ENCODE measurements around the gene GOLGA6L7. TPM values are rescaled to one million over a fixed set of nuclear protein-coding genes. Genes with fewer than 3 reads are reported as not detected.

The GOLGA6L7 gene
- total and polyA plus RNA-seq, 2 experiments from 2014 or later = 0.47 TPM; not detected in 1

DNA sequence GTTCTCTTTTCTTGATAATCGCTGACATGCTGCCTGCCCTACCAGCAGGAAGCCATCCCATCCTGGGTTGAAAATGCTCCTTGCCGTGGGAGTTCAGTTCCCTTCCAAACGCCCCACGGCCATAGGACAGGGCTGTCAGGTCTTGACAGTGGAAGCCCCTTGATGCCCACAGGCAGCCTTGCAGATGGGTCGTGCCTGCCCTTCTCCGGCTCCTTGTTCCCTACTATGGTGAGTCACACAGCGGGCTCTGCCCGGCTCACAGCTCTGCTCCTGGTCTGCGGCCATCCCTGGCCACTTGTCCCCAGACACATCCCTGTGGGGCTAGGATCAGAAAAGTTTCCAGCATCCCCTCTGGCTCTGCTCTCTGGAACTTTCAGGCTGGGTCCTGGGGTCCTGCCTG is 31.1 kb upstream of the GOLGA6L7 start (continued):
- TF ChIP-seq, protein P1, sequence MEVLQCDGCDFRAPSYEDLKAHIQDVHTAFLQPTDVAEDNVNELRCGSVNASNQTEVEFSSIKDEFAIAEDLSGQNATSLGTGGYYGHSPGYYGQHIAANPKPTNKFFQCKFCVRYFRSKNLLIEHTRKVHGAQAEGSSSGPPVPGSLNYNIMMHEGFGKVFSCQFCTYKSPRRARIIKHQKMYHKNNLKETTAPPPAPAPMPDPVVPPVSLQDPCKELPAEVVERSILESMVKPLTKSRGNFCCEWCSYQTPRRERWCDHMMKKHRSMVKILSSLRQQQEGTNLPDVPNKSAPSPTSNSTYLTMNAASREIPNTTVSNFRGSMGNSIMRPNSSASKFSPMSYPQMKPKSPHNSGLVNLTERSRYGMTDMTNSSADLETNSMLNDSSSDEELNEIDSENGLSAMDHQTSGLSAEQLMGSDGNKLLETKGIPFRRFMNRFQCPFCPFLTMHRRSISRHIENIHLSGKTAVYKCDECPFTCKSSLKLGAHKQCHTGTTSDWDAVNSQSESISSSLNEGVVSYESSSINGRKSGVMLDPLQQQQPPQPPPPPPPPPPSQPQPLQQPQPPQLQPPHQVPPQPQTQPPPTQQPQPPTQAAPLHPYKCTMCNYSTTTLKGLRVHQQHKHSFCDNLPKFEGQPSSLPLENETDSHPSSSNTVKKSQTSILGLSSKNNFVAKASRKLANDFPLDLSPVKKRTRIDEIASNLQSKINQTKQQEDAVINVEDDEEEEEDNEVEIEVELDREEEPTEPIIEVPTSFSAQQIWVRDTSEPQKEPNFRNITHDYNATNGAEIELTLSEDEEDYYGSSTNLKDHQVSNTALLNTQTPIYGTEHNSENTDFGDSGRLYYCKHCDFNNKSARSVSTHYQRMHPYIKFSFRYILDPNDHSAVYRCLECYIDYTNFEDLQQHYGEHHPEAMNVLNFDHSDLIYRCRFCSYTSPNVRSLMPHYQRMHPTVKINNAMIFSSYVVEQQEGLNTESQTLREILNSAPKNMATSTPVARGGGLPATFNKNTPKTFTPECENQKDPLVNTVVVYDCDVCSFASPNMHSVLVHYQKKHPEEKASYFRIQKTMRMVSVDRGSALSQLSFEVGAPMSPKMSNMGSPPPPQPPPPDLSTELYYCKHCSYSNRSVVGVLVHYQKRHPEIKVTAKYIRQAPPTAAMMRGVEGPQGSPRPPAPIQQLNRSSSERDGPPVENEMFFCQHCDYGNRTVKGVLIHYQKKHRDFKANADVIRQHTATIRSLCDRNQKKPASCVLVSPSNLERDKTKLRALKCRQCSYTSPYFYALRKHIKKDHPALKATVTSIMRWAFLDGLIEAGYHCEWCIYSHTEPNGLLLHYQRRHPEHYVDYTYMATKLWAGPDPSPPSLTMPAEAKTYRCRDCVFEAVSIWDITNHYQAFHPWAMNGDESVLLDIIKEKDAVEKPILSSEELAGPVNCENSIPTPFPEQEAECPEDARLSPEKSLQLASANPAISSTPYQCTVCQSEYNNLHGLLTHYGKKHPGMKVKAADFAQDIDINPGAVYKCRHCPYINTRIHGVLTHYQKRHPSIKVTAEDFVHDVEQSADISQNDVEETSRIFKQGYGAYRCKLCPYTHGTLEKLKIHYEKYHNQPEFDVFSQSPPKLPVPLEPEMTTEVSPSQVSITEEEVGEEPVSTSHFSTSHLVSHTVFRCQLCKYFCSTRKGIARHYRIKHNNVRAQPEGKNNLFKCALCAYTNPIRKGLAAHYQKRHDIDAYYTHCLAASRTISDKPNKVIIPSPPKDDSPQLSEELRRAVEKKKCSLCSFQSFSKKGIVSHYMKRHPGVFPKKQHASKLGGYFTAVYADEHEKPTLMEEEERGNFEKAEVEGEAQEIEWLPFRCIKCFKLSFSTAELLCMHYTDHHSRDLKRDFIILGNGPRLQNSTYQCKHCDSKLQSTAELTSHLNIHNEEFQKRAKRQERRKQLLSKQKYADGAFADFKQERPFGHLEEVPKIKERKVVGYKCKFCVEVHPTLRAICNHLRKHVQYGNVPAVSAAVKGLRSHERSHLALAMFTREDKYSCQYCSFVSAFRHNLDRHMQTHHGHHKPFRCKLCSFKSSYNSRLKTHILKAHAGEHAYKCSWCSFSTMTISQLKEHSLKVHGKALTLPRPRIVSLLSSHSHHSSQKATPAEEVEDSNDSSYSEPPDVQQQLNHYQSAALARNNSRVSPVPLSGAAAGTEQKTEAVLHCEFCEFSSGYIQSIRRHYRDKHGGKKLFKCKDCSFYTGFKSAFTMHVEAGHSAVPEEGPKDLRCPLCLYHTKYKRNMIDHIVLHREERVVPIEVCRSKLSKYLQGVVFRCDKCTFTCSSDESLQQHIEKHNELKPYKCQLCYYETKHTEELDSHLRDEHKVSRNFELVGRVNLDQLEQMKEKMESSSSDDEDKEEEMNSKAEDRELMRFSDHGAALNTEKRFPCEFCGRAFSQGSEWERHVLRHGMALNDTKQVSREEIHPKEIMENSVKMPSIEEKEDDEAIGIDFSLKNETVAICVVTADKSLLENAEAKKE (CRISPR knock-in tag; IDR thresholded peaks at IDR 0.05) = no peak
- no peak for TF ChIP-seq JUNB (IDR thresholded peaks at IDR 0.05; ENCODE audit: unreplicated experiment)

DNA sequence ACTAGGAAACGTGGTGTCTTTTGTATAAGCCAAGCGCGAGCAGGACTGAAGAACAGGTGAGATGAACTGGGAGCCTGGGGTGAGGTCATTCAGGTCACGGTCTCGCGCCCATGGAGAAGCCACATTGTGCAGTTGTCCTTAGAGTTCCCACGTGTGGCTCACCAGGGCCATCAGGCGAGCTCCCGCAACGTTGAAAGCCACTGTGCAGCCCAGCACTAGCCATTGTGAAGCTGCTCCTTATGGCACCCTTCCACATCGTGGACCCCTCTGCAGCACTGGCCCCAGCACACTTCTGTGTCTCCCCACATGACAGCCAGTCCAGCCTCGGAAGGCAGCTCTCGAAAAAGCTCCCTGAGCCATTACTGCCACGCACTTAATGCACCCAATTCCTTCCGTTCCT is 29.8 kb upstream of the GOLGA6L7 start:
- H3K27ac ChIP-seq (ENCODE audit: low read depth) = no peak overlapping the region
- Mint-ChIP-seq H3K4me3 (no peak overlapping the region), H3K4me1 (peaks cover 12% of the 10 kb centered on the region), H3K27me3 (ENCODE audit: insufficient read depth, low read depth, poor library complexity) (peaks cover 16% of the 10 kb centered on the region), H3K27ac (no peak overlapping the region), H3K36me3 (ENCODE audit: low read depth) (no peaks in the 10 kb centered on the region), H3K9me3 (no peaks in the 10 kb centered on the region; the same call in 2 of the 3 replicates)
- no peak for ATAC-seq
- H3K4me2 ChIP-seq = no peak overlapping the region
- no peak overlapping the region for H3K4me3 ChIP-seq
- H3K27me3 ChIP-seq (ENCODE audit: insufficient read depth) = no peaks in the 10 kb centered on the region
- H3F3A ChIP-seq (replicated peaks; ENCODE audit: low read depth) = no peaks in the 10 kb centered on the region
- H2AFZ ChIP-seq = no peak overlapping the region
- no peaks in the 10 kb centered on the region for H3K9me2 ChIP-seq (ENCODE audit: insufficient read depth)
- DNase-seq (ENCODE audit: low spot score) = no peak
- H3K4me1 ChIP-seq (ENCODE audit: insufficient read depth) = peaks cover 15% of the 10 kb centered on the region; the same call in 1 of the 2 replicates
- no peaks in the 10 kb centered on the region for H3K79me2 ChIP-seq (replicated peaks; ENCODE audit: insufficient read depth)
- no peaks in the 10 kb centered on the region for H3K36me3 ChIP-seq (ENCODE audit: insufficient read depth)
- H4K20me1 ChIP-seq (replicated peaks; ENCODE audit: insufficient read depth) = no peaks in the 10 kb centered on the region
- no peak for TF ChIP-seq STAT1 (IDR thresholded peaks at IDR 0.05; ENCODE audit: unreplicated experiment)
- no peak for TF ChIP-seq ZNF114 (CRISPR knock-in tag; IDR thresholded peaks at IDR 0.05)
- TF ChIP-seq ZNF331 (CRISPR knock-in tag; IDR thresholded peaks at IDR 0.05; ENCODE audit: low read depth) = no peak
- TF ChIP-seq NANOG (IDR thresholded peaks at IDR 0.05; ENCODE audit: borderline replicate concordance) = no peak
- TF ChIP-seq, protein P2, sequence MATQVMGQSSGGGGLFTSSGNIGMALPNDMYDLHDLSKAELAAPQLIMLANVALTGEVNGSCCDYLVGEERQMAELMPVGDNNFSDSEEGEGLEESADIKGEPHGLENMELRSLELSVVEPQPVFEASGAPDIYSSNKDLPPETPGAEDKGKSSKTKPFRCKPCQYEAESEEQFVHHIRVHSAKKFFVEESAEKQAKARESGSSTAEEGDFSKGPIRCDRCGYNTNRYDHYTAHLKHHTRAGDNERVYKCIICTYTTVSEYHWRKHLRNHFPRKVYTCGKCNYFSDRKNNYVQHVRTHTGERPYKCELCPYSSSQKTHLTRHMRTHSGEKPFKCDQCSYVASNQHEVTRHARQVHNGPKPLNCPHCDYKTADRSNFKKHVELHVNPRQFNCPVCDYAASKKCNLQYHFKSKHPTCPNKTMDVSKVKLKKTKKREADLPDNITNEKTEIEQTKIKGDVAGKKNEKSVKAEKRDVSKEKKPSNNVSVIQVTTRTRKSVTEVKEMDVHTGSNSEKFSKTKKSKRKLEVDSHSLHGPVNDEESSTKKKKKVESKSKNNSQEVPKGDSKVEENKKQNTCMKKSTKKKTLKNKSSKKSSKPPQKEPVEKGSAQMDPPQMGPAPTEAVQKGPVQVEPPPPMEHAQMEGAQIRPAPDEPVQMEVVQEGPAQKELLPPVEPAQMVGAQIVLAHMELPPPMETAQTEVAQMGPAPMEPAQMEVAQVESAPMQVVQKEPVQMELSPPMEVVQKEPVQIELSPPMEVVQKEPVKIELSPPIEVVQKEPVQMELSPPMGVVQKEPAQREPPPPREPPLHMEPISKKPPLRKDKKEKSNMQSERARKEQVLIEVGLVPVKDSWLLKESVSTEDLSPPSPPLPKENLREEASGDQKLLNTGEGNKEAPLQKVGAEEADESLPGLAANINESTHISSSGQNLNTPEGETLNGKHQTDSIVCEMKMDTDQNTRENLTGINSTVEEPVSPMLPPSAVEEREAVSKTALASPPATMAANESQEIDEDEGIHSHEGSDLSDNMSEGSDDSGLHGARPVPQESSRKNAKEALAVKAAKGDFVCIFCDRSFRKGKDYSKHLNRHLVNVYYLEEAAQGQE (IDR thresholded peaks at IDR 0.05; ENCODE audit: unreplicated experiment) = no peak
- TF ChIP-seq EZH2phosphoT487 (IDR thresholded peaks at IDR 0.05; ENCODE audit: unreplicated experiment) = no peak
- TF ChIP-seq POLR2AphosphoS5 (IDR thresholded peaks at IDR 0.05; ENCODE audit: low read depth) = no peak
- TF ChIP-seq EZH2 (IDR thresholded peaks at IDR 0.05; ENCODE audit: low read depth, unreplicated experiment) = no peak
- TF ChIP-seq, protein P3, sequence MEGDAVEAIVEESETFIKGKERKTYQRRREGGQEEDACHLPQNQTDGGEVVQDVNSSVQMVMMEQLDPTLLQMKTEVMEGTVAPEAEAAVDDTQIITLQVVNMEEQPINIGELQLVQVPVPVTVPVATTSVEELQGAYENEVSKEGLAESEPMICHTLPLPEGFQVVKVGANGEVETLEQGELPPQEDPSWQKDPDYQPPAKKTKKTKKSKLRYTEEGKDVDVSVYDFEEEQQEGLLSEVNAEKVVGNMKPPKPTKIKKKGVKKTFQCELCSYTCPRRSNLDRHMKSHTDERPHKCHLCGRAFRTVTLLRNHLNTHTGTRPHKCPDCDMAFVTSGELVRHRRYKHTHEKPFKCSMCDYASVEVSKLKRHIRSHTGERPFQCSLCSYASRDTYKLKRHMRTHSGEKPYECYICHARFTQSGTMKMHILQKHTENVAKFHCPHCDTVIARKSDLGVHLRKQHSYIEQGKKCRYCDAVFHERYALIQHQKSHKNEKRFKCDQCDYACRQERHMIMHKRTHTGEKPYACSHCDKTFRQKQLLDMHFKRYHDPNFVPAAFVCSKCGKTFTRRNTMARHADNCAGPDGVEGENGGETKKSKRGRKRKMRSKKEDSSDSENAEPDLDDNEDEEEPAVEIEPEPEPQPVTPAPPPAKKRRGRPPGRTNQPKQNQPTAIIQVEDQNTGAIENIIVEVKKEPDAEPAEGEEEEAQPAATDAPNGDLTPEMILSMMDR (conservative IDR thresholded peaks at IDR 0.05; ENCODE audit: low read depth in 2 of 2) = no peak
- TF ChIP-seq, protein P4, sequence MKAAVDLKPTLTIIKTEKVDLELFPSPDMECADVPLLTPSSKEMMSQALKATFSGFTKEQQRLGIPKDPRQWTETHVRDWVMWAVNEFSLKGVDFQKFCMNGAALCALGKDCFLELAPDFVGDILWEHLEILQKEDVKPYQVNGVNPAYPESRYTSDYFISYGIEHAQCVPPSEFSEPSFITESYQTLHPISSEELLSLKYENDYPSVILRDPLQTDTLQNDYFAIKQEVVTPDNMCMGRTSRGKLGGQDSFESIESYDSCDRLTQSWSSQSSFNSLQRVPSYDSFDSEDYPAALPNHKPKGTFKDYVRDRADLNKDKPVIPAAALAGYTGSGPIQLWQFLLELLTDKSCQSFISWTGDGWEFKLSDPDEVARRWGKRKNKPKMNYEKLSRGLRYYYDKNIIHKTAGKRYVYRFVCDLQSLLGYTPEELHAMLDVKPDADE (IDR thresholded peaks at IDR 0.05) = no peak
- TF ChIP-seq JUNB (IDR thresholded peaks at IDR 0.05; ENCODE audit: unreplicated experiment) = no peak
- no peak for TF ChIP-seq CREB1 (CRISPR knock-in tag; IDR thresholded peaks at IDR 0.05; ENCODE audit: low read depth)

Measured in GM23338 (cell line).